ENCODE measurements around the gene TBCK. TPM values are rescaled to one million over a fixed set of nuclear protein-coding genes. Genes with fewer than 3 reads are reported as not detected.

The TBCK gene
- total and polyA plus RNA-seq, 2 donors (not counting 3 experiments of a cell fraction or from before 2014, with no cell fraction given), result 18.2 to 38.6 TPM

- POLR2A ChIA-PET, result no interaction called here
- Histone ChIP-seq H3K9me3 (replicated peaks; ENCODE audit: control insufficient read depth, insufficient read depth, low read length) (no peaks in the 10 kb centered on the region), H3K9ac (replicated peaks; ENCODE audit: extremely low read depth, insufficient read depth, low read length) (no peak overlapping the region), H3K79me2 (ENCODE audit: control insufficient read depth, insufficient read depth, low read length) (no peaks in the 10 kb centered on the region), H3K4me3 (replicated peaks in 1 of 3; ENCODE audit: insufficient read depth in 1 of 3, low read depth in 1 of 3, low read length in 3 of 3) (no peak overlapping the region), H3K27me3 (ENCODE audit: control insufficient read depth in 2 of 2, insufficient read depth in 2 of 2, low read length in 2 of 2) (no peaks in the 10 kb centered on the region), H3K36me3 (ENCODE audit: control insufficient read depth in 2 of 2, extremely low read depth in 1 of 2, insufficient read depth in 2 of 2, low read length in 2 of 2) (no peaks in the 10 kb centered on the region), H2AFZ (ENCODE audit: low read depth, low read length) (no peak overlapping the region), H3K4me1 (ENCODE audit: control insufficient read depth, extremely low read depth, insufficient read depth, low read length) (peaks cover 15% of the 10 kb centered on the region), H3K27ac (ENCODE audit: insufficient read depth, low read depth, low read length) (no peak overlapping the region), H4K20me1 (replicated peaks; ENCODE audit: control insufficient read depth, extremely low read depth, insufficient read depth, low read length) (no peaks in the 10 kb centered on the region), H3K9me1 (replicated peaks; ENCODE audit: control insufficient read depth, extremely low read depth, insufficient read depth, low read length) (no peaks in the 10 kb centered on the region), H3K4me2 (ENCODE audit: insufficient read depth, low read length) (no peak overlapping the region)
- dilution Hi-C loops (cut with MboI; ENCODE audit: extremely low pct_ligation_motif_present, low sequenced_read_pairs) (no loop called here), intact Hi-C loops (cut with micrococcal nuclease) (loop anchor here (10.0 kb wide), 1 partner anchor 350 kb away; no protein-coding TSS in a partner anchor)
- CTCF ChIA-PET, result interaction anchor here (1.0 to 2.3 kb wide), 2 partner anchors 24 to 544 kb away, joined by 3 to 9 read pairs; no protein-coding TSS in a partner anchor
- no TSS peak for BruUV-seq (replicated peaks)
- DNase-seq (ENCODE audit: low read depth, low spot score) (no peak), FAIRE-seq (no peak)
- TF ChIP-seq POLR2AphosphoS5 (IDR thresholded peaks at IDR 0.05; ENCODE audit: insufficient read depth, low read depth, low read length) (no peak), MYC (IDR thresholded peaks at IDR 0.05; ENCODE audit: low read depth, low read length) (no peak), POLR2A (IDR thresholded peaks at IDR 0.05; ENCODE audit: low read depth, low read length) (no peak), EZH2 (IDR thresholded peaks at IDR 0.05; ENCODE audit: borderline replicate concordance, low read depth, low read length, severe bottlenecking) (no peak), FOS (IDR thresholded peaks at IDR 0.05; ENCODE audit: borderline replicate concordance, insufficient read depth, low read length) (no peak), MAX (IDR thresholded peaks at IDR 0.05; ENCODE audit: insufficient read depth, insufficient read length) (no peak), GATA2 (IDR thresholded peaks at IDR 0.05; ENCODE audit: insufficient read depth, insufficient read length, low read depth, low read length) (no peak), JUN (IDR thresholded peaks at IDR 0.05; ENCODE audit: borderline replicate concordance, insufficient read depth, insufficient read length, low read depth) (no peak)
- TF ChIP-seq, protein P1, sequence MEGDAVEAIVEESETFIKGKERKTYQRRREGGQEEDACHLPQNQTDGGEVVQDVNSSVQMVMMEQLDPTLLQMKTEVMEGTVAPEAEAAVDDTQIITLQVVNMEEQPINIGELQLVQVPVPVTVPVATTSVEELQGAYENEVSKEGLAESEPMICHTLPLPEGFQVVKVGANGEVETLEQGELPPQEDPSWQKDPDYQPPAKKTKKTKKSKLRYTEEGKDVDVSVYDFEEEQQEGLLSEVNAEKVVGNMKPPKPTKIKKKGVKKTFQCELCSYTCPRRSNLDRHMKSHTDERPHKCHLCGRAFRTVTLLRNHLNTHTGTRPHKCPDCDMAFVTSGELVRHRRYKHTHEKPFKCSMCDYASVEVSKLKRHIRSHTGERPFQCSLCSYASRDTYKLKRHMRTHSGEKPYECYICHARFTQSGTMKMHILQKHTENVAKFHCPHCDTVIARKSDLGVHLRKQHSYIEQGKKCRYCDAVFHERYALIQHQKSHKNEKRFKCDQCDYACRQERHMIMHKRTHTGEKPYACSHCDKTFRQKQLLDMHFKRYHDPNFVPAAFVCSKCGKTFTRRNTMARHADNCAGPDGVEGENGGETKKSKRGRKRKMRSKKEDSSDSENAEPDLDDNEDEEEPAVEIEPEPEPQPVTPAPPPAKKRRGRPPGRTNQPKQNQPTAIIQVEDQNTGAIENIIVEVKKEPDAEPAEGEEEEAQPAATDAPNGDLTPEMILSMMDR (IDR thresholded peaks at IDR 0.05; ENCODE audit: extremely low read depth in 1 of 2, insufficient read depth in 1 of 2, low read depth in 1 of 2, low read length in 2 of 2), result no peak
These were observed 251.0 kb downstream of the TBCK start for GRCh38 chr4:106065018-106065417.
